ENCODE results near the gene TOPBP1. TPM values are rescaled to one million over a fixed set of nuclear protein-coding genes. Genes with fewer than 3 reads are reported as not detected.

TOPBP1 gene
- total and polyA plus RNA-seq, 2 of the 4 experiments (the other 2 are of a cell fraction) = 19.5 to 50.5 TPM

DNA sequence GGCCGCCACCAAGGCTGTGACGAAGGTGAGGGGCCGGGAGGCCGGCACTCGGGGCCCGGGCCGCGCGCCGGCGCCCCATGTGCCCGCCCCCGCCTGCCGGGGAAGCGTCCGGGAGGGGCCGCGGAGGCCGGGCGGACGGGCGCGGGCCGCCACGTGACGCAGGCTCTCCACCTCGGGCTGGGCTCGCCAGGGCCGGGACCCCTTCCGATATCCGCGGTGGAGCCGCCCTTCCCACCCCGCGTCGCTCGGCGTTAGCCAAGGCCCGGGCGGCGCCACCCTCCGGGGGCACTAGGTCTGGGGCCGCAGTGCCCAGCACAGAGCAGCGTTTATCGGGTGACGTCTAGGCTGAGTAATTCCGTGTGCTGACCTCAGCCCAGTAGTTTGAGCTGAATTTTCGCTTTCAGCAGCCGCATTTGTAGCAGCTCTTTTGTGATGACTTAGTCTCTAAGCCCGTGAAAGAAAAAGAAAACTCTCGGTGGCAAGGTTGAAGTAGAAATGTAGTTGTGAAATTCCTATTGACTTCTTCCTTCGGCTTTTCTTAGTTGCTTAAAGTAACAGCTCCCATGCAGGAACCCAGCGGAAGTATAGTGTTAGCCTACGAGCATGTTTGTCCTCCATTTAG is 87.4 kb downstream of the TOPBP1 start:
- Histone ChIP-seq H3K27me3 (ENCODE audit: control insufficient read depth, insufficient read depth, low read length) (no peaks in the 10 kb centered on the region), H3K4ac (ENCODE audit: low read depth, low read length) (peak overlapping the region; percentile 90), H2AK9ac (replicated peaks; ENCODE audit: low read depth, low read length, poor library complexity) (peak overlapping the region; percentile 71), H2BK5ac (ENCODE audit: low read depth, low read length, poor library complexity, severe bottlenecking) (peak overlapping the region; percentile 95), H3K36me3 (ENCODE audit: control insufficient read depth, insufficient read depth, low read length) (peaks cover 15% of the 10 kb centered on the region), H2BK120ac (ENCODE audit: low read depth, low read length) (peak overlapping the region; percentile 66), H3K4me1 (ENCODE audit: control insufficient read depth, insufficient read depth, low read length) (peaks cover 9% of the 10 kb centered on the region), H3K18ac (ENCODE audit: low read depth, low read length) (peak overlapping the region; percentile 50), H2BK15ac (ENCODE audit: low read depth, low read length) (0 out of 3 replicates have a peak overlapping the region, but pooled peaks have one; percentile 9), H2AK5ac (ENCODE audit: low read depth, low read length) (peak overlapping the region; percentile 57; the same call in 1 of the 2 replicates), H4K20me1 (ENCODE audit: insufficient read depth, low read length) (peaks cover 50% of the 10 kb centered on the region), H3K27ac (ENCODE audit: insufficient read depth, low read length) (peak overlapping the region; percentile 79), H3K56ac (ENCODE audit: extremely low read depth, insufficient read depth, low read length) (peak overlapping the region; percentile 90), H2AFZ (replicated peaks; ENCODE audit: low read length, poor library complexity) (peak overlapping the region; percentile 88), H3K9me3 (ENCODE audit: control insufficient read depth, insufficient read depth, low read length) (no peaks in the 10 kb centered on the region), H3K14ac (replicated peaks; ENCODE audit: low read depth, low read length) (peak overlapping the region; percentile 98), H3K9me1 (ENCODE audit: insufficient read depth, low read length) (peaks cover 5% of the 10 kb centered on the region), H4K91ac (ENCODE audit: insufficient read depth, low read depth, low read length) (peak overlapping the region; percentile 56), H4K5ac (ENCODE audit: low read depth, low read length) (peak overlapping the region; percentile 19), H4K8ac (ENCODE audit: low read depth in 2 of 2, low read length in 2 of 2) (peak overlapping the region in 1 of 2 experiments; percentile 62; a peak in 2 of 4 replicates), H3K9ac (ENCODE audit: low read depth, low read length) (peak overlapping the region; percentile 96), H2BK20ac (ENCODE audit: low read depth, low read length) (no peak overlapping the region; the same call in 1 of the 2 replicates), H3K79me1 (ENCODE audit: low read depth in 1 of 2, low read length in 2 of 2) (peaks cover 0 to 27% of the 10 kb centered on the region in 2 experiments; a peak in 3 of 4 replicates), H3K4me2 (ENCODE audit: low read depth, low read length) (peak overlapping the region; percentile 95), H3K23ac (ENCODE audit: low read depth, low read length) (peak overlapping the region; percentile 99), H3K4me3 (ENCODE audit: insufficient read depth, low read depth, low read length) (peak overlapping the region; percentile 75)
- 0% methylated on average over 41 of the region's 54 CpGs; no CpG with 5 or more reads in 1 of the 2 experiments for WGBS, 2 experiments (ENCODE audit: extremely low coverage in 2 of 2, insufficient read length in 1 of 2)
- peak; percentile 80 for DNase-seq
- BruUV-seq (replicated peaks) = no TSS peak
- CTCF ChIA-PET = interaction anchor here (0.6 to 0.9 kb wide), 2 partner anchors 9 to 80 kb away, joined by 3 to 4 read pairs; no protein-coding TSS in a partner anchor
- dilution Hi-C loops (cut with HindIII; ENCODE audit: low sequenced_read_pairs, unreplicated experiment) (no loop called here), intact Hi-C loops (cut with micrococcal nuclease) (loop anchor here (1.0 to 10.0 kb wide), 4 partner anchors 42 to 532 kb away; partner anchors contain the start of gene SRPRB), in situ Hi-C loops (cut with MboI; ENCODE audit: low sequenced_read_pairs) (no loop called here)
- peak; percentile 19 for ATAC-seq (ENCODE audit: low read depth)
- POLR2A ChIA-PET (ENCODE audit: unreplicated experiment) = interaction anchor here (0.6 kb wide), 1 partner anchor 117 kb away, joined by 3 read pairs; no protein-coding TSS in a partner anchor
- TF ChIP-seq, protein P1, sequence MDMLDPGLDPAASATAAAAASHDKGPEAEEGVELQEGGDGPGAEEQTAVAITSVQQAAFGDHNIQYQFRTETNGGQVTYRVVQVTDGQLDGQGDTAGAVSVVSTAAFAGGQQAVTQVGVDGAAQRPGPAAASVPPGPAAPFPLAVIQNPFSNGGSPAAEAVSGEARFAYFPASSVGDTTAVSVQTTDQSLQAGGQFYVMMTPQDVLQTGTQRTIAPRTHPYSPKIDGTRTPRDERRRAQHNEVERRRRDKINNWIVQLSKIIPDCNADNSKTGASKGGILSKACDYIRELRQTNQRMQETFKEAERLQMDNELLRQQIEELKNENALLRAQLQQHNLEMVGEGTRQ (IDR thresholded peaks at IDR 0.05; ENCODE audit: low read depth, low read length) = peak; percentile 91
- TF ChIP-seq BHLHE40 (IDR thresholded peaks at IDR 0.05; ENCODE audit: low read depth, low read length) (peak; percentile 76), POLR2A (IDR thresholded peaks at IDR 0.05; ENCODE audit: low read depth, low read length) (peak; percentile 55; the same call in 1 of the 2 replicates), NFE2L2 (IDR thresholded peaks at IDR 0.05; ENCODE audit: low read depth, low read length) (no peak), RAD21 (IDR thresholded peaks at IDR 0.05; ENCODE audit: low read length) (no peak), MAFK (IDR thresholded peaks at IDR 0.05; ENCODE audit: low read depth, low read length) (no peak; the same call in 1 of the 2 replicates), RFX5 (IDR thresholded peaks at IDR 0.05; ENCODE audit: low read depth, low read length) (no peak), CTCF (conservative IDR thresholded peaks at IDR 0.05; ENCODE audit: low read depth, low read length) (0 out of 2 replicates have a peak, but pooled peaks have one; percentile 25), MXI1 (IDR thresholded peaks at IDR 0.05; ENCODE audit: borderline replicate concordance, low read depth, low read length) (peak; percentile 69; the same call in 1 of the 2 replicates), FOS (IDR thresholded peaks at IDR 0.05; ENCODE audit: low read depth, low read length) (no peak), CHD1 (IDR thresholded peaks at IDR 0.05; ENCODE audit: low read depth, low read length) (no peak; the same call in 1 of the 2 replicates), RCOR1 (IDR thresholded peaks at IDR 0.05; ENCODE audit: insufficient replicate concordance, low read length) (no peak), SMC3 (IDR thresholded peaks at IDR 0.05; ENCODE audit: low read depth, low read length) (peak; percentile 22; the same call in 1 of the 2 replicates), CEBPB (IDR thresholded peaks at IDR 0.05; ENCODE audit: low read depth, low read length) (no peak), MAZ (IDR thresholded peaks at IDR 0.05; ENCODE audit: borderline replicate concordance, low read depth, low read length) (peak; percentile 81; the same call in 1 of the 2 replicates)
